ENCODE results near the gene NAB2. TPM values are rescaled to one million over a fixed set of nuclear protein-coding genes. Genes with fewer than 3 reads are reported as not detected.
A peak's percentile ranks its signal among the peaks of the same experiment; 100 is the strongest.

Gene NAB2
- total RNA-seq, 1 donor from 2014 or later = 10.3 TPM

DNA sequence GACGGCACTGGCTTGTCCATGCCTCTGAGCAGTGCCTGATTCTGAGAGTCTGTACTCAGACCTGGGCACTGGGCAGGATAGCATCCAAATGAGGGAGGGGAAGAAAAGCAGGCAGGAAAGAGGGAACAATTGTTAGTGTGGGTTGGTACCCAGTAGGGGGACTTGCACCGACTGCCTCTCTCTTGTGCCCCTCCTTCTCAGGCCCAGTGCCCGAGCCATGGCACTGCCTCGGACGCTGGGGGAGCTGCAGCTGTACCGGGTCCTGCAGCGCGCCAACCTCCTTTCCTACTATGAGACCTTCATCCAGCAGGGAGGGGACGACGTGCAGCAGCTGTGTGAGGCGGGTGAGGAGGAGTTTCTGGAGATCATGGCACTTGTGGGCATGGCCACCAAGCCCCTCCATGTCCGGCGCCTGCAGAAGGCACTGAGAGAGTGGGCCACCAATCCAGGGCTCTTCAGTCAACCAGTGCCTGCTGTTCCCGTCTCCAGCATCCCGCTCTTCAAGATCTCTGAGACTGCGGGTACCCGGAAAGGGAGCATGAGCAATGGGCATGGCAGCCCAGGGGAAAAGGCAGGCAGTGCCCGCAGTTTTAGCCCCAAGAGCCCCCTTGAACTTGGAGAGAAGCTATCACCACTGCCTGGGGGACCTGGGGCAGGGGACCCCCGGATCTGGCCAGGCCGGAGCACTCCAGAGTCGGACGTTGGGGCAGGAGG is 2.2 kb downstream of the NAB2 start:
- intact Hi-C loops (cut with DNase I) = no loop called here
- DNase-seq = no peak
- no peak for ATAC-seq (ENCODE audit: poor library complexity)

DNA sequence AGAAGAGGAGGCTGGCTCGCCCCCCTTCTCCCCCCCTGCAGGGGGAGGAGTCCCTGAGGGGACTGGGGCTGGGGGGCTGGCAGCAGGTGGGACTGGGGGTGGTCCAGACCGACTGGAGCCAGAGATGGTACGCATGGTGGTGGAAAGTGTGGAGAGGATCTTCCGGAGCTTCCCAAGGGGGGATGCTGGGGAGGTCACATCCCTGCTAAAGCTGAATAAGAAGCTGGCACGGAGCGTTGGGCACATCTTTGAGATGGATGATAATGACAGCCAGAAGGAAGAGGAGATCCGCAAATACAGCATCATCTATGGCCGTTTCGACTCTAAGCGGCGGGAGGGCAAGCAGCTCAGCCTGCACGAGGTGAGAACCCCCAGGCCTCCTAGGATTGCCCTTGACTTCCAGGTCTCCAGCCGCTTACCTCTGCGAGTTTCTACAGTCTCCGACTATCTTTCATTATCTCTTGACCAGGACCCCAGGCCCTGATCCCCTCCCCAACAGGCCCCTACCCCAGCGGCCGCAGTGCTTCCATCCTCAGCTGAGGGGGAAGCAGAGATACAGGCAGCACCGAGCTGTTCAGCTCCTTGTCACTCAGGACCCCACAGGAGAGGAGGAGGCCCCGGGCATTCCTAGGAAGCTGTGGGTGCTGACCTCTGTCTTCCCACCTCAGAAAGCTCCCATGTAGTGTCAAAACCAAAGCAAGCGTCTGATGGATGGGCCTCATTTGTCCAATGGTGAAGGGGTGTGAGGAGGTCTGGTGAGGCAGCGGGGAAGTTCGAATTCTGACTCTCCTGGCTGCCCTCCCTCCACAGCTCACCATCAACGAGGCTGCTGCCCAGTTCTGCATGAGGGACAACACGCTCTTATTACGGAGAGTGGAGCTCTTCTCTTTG is 3.0 kb downstream of the NAB2 start:
- ATAC-seq (ENCODE audit: poor library complexity) (no peak), DNase-seq (no peak)
- intact Hi-C loops (cut with DNase I) = no loop called here

DNA sequence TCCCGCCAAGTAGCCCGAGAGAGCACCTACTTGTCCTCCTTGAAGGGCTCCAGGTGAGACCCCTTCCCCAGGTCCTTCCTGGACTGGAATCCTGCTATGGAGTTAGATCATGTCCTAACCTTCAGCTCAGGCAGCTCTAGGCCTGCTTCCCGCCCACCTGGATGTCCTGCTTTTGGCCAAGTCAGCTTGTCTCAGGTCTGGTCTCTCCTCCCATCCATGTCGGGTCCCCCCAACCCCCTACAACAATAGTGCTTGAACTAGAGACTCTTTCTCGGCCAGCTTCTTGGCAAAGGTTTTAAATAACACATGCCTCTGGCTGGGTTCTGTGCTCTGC is 3.6 kb downstream of the NAB2 start:
- ATAC-seq (ENCODE audit: poor library complexity) (no peak), DNase-seq (no peak)
- intact Hi-C loops (cut with DNase I) = no loop called here

DNA sequence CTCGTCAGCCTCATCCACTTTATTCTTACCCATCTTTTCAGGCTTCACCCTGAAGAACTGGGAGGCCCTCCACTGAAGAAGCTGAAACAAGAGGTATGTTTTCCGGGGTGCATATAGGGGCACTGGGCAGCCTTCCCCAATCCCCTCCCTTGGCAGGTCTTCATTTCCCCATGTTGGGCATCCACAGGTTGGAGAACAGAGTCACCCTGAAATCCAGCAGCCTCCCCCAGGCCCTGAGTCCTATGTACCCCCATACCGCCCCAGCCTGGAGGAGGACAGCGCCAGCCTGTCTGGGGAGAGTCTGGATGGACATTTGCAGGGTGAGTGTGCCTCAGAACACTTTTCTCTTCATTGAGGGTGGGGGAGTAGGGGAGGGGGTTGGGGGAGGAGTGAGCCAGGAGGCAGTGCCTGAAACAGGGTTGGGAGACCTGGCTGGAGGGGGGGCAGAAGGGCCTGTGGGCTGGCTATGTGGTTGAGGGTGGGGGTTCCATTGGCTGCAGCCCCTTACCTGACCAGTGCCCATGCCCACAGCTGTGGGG is 4.0 kb downstream of the NAB2 start:
- no peak for DNase-seq
- intact Hi-C loops (cut with DNase I) = no loop called here
- no peak for ATAC-seq (ENCODE audit: poor library complexity)

DNA sequence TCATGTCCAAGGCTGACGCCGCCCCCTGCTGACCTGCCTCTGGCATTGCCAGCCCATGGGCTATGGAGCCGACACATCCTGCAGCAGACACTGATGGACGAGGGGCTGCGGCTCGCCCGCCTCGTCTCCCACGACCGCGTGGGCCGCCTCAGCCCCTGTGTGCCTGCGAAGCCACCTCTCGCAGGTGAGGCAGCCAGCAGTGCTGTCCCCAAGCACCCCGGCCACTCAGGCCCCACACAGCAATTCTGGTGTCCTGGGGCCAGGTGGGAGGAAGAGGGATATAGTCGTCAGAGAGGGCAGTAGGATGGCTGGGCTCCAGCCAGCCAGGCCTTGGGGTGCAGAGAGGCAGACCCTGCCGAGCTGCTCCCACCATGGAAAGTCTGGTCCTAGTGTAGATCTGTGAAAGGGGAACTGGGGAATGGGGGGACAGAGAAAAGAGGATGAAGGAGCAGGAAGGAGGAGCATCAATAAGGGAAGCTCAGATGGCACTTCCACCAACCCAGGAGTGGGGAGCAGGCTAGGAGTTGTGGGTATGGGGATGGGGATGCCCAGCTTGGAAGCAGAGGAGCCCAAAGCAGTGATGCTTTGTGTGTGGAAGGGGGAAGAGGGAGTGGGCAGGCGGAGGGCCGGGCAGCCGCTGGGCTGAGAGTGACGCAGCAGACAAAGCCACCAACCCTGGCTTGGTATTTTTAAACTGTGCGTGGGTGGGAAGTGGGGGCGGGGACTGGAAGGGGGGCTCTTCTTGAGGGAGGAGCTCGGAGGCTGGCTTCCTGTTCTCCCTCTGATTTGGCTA is 4.7 kb downstream of the NAB2 start:
- intact Hi-C loops (cut with DNase I) = no loop called here
- DNase-seq = peak; percentile 75
- ATAC-seq (ENCODE audit: poor library complexity) = peak; percentile 51

DNA sequence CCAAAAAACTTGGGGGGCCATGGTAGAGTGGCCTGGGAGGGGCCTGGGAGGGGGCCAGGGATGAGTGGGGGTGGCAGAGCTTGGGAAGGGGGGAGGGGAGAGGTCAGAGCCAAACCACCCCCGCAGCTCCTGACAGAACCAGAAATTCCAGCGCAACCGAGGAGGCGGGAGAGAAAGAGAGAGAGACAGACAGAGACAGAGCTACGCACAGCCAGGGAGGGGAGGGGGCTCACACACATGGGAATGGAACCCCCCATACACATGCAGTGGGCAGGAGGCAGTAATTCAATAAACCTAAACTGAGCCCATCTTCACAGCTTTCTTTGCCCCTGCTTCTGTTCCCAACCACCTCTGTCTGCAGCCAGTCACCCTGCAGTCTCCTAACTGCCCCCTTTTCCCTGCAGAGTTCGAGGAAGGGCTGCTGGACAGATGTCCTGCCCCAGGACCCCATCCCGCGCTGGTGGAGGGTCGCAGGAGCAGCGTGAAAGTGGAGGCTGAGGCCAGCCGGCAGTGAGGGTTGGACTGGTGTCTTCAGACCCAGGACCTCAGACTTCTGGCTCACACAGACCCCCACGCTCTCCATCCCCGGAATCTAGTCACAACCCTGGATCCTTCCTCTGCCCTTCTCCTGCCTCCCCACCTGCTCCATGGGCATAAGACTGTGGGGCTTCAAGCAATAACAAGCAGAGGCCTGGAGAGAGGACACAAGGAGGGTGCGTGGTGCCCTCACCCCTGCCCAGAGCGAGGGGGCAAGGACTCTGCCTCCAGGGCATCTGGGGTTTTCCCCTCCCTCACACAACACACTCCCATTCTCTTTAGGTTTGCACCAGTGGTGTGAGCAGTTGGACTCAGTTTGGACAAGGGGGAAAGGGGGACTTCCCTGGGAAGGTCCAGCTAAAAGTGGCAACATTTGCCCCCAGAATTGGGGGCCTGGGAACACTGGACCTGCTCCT is 5.6 kb downstream of the NAB2 start:
- intact Hi-C loops (cut with DNase I) = no loop called here
- peak; percentile 56 for DNase-seq
- ATAC-seq (ENCODE audit: poor library complexity) = no peak

DNA sequence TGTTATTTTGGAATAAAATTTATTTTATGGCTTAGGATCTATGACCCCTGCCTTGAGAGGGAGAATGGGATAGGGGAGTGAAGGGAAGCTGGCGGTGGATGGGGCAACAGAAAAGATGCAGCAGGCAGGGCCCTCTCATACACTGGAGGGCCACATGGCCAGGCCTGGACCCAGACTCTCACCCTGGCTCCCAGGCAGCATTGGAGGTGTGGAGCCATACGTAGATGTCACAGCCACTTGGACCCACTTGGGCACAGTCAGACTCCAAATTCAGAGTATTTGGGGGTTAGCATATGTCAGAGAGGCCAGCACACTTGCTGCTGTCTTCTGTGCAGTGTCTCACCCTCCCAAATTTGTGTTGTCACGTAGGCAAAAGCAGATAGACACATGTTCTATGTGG is 6.5 kb downstream of the NAB2 start:
- DNase-seq = no peak
- intact Hi-C loops (cut with DNase I) = no loop called here
- ATAC-seq (ENCODE audit: poor library complexity) = no peak

DNA sequence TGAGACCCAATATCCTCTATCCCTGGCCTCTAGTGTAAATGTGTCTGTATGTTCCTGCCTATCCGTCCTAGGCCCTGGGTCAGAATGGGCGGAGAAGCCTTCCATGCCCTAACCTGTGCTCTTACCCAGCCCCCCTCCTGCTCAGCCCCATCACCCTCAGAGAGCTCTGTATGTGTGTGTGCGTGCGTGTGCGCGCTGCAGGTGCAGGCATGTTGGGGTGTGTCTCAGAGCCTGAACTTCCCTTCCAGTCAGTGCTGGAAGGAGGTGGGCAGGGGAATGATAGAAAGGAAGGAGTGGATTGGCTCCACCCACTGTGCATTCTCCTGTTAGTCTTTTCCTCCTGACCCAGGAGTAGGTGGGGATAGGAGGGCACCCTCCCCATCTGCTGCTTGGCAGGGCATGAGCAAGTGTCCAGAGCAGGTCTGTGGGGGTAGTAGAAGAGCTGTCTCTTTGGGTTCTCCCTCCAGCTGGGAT is 7.2 kb downstream of the NAB2 start:
- DNase-seq (no peak), ATAC-seq (ENCODE audit: poor library complexity) (no peak)
- intact Hi-C loops (cut with DNase I) = no loop called here

DNA sequence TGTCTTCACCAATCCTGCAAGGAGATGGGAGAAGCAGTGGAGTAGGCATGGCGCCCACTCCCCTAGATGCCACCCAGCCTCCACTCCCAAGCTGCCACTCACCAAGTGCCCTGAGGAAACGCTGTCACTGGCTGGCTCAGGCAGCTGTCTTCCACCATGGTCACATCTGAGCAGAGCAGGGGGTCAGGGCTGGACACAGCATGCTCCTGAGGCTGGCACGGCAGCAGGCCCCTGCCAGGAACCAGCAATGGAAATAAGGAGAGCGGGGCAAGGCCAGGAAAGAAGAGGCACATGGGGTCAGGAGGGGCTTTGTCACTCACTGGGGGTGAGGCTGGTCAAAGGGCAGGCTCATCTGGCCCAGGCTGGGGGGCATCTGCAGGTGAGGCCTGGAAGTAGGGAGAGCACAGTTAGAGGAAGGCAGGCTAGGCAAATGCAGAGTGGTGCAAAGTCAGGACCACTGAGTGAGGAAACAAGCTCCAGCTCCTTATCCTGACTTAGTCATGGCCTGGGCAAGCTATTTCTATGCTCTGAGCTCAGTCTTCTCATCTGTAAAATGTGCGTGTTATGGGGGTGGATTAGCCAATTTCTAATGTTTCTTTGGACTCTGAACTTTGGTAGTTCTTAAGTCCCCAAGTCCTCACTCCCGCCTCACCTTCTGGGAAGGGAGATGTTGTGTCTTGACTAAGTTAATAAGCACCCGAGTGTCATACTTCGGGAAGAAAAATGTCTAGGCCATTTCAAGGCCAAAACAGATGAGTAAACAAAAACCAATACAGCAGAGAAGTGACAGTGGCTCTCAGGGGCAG is 8.0 kb downstream of the NAB2 start:
- intact Hi-C loops (cut with DNase I) = no loop called here
- no peak for ATAC-seq (ENCODE audit: poor library complexity)
- DNase-seq = no peak

DNA sequence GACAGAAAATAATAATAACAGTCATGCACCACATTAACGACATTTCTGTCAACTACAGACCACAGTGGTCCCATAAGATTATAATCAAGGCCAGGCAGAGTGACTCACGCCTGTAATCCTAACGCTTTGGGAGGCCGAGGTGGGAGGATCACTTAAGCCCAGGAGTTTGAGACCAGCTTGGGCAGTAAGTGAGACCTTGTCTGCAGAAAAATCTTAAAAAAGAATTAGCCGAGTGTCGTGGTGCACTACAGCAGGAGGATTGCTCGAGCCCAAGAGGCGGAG is 8.6 kb downstream of the NAB2 start:
- no peak for DNase-seq
- ATAC-seq (ENCODE audit: poor library complexity) = no peak
- intact Hi-C loops (cut with DNase I) = no loop called here

DNA sequence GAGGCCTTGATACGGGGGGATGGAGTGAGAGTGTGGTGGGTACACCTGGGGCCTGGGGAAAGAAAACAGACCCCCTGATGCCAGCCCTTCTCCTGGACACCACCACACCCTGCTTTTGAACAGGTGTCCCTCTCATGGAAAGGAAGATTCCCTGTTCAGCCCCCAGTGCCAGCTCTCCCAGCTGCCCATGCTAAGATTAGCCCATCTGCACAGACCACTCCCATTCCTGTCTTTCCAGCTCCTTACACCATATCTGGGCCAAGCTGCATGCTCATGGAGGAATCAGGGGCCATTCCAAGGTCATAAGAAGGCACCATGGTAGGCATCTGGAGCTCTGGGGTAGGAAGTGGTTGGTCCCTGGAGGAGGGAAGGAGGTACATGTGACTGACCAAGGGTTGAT is 9.6 kb downstream of the NAB2 start:
- intact Hi-C loops (cut with DNase I) = no loop called here
- ATAC-seq (ENCODE audit: poor library complexity) (no peak), DNase-seq (no peak)

DNA sequence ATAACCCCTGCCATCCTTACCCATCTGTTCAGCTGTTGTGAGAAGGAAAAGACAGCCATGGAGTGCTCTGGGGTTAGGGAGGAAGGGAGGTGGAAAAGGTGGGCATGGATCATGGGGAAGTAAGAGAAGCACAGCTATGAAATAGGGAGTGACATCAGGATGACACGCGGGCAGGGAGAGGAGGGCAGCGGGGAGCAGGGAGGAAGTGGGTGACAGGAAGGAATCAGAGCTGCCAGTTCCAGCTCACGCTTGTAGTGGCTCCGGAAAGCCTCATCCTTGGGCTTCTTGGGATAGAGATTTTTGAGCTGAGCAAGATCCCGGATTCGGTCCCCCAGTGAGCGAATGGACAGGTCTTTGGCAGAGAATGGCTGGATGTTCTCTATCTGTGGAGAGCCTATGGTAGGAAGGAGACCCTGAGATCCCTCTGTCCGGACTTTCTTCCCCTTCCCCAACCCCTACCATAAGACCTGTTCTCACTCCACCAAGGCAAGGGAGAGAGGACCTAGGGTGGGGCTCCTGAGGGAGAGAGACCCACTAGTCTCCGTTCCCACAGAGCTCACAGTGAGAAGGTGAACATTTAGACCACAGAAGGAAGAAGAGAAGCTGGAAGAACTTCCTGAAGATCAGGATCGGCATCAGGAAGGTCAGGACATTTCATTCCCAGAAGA is 10.3 kb downstream of the NAB2 start:
- intact Hi-C loops (cut with DNase I) = no loop called here
- no peak for ATAC-seq (ENCODE audit: poor library complexity)
- no peak for DNase-seq

DNA sequence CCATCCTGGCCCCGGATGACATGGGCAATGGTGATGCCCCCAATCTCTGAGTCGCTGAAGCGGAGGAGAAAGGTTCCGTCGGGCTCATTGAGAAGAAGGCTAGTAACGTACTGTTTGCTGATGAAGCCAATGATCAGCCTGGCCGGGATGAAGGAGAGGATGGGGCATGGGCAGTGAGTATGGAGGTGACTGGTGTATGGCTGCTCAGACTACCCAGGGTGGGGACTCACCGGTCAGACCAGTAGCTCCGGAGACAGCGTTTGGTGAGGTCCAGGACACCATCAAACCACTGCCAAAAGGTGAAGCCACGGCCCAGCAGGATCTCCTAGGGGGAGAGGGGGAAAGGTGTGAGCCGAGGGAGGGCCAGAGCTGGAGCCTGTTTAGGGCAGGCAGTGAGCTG is 10.9 kb downstream of the NAB2 start:
- no peak for ATAC-seq (ENCODE audit: poor library complexity)
- intact Hi-C loops (cut with DNase I) = no loop called here
- no peak for DNase-seq

DNA sequence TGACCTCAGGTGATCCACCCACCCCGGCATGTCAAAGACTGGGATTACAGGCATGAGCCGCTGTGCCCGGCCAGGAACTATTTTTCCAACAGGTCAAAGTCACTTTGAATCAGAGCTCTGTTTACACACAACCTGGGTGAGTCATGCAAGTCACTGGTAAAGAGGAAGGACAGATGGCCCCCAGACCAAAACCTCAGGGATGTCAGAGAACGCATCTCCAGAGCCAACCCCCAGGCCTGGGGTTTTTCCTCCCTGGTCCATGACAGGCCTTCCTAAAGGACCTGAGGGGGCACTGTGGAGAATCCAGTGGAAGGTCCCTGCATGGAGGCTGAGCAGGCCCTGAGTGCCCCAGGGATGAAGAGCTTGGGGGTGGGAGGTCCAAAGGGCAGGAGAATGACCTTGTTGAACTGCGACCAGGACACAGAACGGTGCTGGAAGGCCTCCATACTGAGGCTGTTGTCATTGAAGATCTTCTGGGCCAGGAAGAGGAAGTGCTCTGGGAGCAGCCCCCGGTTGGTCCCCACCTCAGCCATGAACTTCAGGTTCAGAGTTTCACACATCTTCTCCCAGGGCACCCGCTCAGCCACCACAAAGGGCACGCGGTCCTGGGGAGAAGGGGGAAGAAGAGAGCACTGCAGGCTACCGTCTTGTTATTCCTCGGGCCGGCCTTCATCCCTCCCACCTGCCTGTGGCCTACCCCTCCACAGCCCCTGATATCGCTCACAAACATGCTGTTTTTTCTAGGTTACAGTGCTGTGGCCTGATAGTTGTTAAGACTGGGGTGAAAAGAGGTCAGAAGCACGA is 13.2 kb downstream of the NAB2 start:
- DNase-seq = no peak
- intact Hi-C loops (cut with DNase I) = no loop called here
- ATAC-seq (ENCODE audit: poor library complexity) = no peak

DNA sequence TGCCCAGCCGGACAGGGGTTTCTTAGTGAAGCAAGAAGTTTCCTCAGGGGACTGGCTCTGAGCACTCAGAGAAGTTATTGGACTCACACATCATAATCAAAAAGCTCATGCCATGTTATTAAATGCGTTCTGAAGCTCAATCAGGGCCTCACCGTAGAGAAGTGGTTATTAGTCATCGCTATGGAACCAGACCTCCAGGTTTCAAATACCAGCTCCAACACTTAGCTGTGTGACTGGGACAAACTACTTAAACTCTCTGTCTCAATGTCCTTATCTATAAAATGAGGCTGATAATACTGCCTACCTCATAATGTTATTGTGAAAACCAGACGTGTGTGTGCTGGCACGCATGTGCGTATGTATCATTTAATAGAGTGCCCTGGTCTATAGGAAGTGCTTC is 14.9 kb downstream of the NAB2 start:
- intact Hi-C loops (cut with DNase I) = no loop called here
- DNase-seq (no peak), ATAC-seq (ENCODE audit: poor library complexity) (no peak)

DNA sequence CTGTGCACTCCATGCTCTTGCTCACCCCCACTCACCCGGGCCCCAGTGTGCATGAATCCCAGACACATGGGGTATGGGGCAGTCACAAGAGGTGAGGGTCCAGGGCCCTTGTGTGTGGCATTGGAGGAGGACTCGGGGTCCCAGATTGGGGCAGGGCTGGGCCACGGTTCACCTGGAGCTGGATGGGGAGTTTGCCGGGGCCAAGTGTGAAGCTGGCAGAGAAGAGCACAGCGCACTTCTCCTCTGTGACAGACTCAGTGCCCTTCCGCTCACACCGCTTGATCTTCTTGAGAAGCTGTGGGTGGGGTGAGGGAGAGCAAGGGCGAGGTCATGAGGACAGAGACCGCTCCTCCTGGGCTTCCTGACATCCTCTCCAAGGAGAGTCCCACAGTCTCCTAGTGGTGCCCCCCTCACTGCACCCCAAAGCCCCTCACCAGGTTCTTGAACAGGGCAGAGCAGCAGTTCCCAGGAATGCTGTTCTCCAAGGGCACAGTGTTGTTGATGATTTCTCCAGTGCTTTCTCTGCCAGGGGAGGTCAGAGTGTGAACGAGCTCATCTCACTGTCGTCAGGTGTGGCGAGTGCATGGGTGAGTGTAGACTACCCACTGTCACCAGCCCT is 15.5 kb downstream of the NAB2 start:
- ATAC-seq (ENCODE audit: poor library complexity) (no peak), DNase-seq (no peak)
- intact Hi-C loops (cut with DNase I) = no loop called here

Measured in Right ventricle myocardium superior (tissue), 1 donor.